ENCODE results near the gene HOXD3. TPM values are rescaled to one million over a fixed set of nuclear protein-coding genes. Genes with fewer than 3 reads are reported as not detected.

Gene HOXD3
- total RNA-seq, 8 experiments from 2014 or later = 8.9 to 47.6 (median 22.3) TPM

GRCh38 chr2:176139661-176140512, 17.2 kb upstream of the HOXD3 start:
- H3K27ac ChIP-seq = peak overlapping the region; percentile 98 to 100
- 0 to 57% (median 14%) methylated on average over 1 to 22 of the region's 41 CpGs; no CpG with 5 or more reads in 1 of the 10 experiments for WGBS, 10 experiments
- in situ Hi-C loops (cut with MboI; ENCODE audit: low pct_unique_long_range_greater_than_20kb in 2 of 9, low sequenced_read_pairs in 9 of 9, unreplicated experiment in 9 of 9) = loop anchor here (5.0 to 25.0 kb wide), 12 partner anchors 312 to 1622 kb away; no protein-coding TSS in a partner anchor
- peaks cover 49 to 59% of the 10 kb centered on the region in 2 donors for H3K4me1 ChIP-seq (replicated peaks in 1 of 2)
- H3K4me3 ChIP-seq = peak overlapping the region; percentile 62 to 99 (median 97)
- ATAC-seq (replicated peaks in 6 of 8) = peak in 7 of 8 experiments; percentile 1 to 35 (median 18)

- WGBS, 10 experiments = 14 to 100% (median 41%) methylated on average over 1 to 11 of the region's 48 CpGs; no CpG with 5 or more reads in 2 of the 10 experiments
- in situ Hi-C loops (cut with MboI; ENCODE audit: low pct_unique_long_range_greater_than_20kb in 2 of 9, low sequenced_read_pairs in 9 of 9, unreplicated experiment in 9 of 9) = loop anchor here (5.0 to 25.0 kb wide), 11 partner anchors 312 to 1622 kb away; no protein-coding TSS in a partner anchor
- peak overlapping the region; percentile 62 to 99 (median 97) for H3K4me3 ChIP-seq
- H3K27ac ChIP-seq = peak overlapping the region; percentile 70 to 100
- H3K4me1 ChIP-seq (replicated peaks in 1 of 2) = peaks cover 49 to 59% of the 10 kb centered on the region in 2 donors
- ATAC-seq (replicated peaks in 6 of 8) = peak; percentile 54 to 83 (median 80)
Observed at GRCh38 chr2:176140513-176141317, 16.4 kb upstream of the HOXD3 start.

- in situ Hi-C loops (cut with MboI; ENCODE audit: low pct_unique_long_range_greater_than_20kb in 2 of 9, low sequenced_read_pairs in 9 of 9, unreplicated experiment in 9 of 9) = loop anchor here (5.0 to 25.0 kb wide), 11 partner anchors 310 to 1620 kb away; no protein-coding TSS in a partner anchor
- H3K4me3 ChIP-seq = peak overlapping the region in 1 of 5 donors; percentile 97
- no peak overlapping the region for H3K27ac ChIP-seq
- ATAC-seq (replicated peaks in 6 of 8) = no peak
- H3K4me1 ChIP-seq (replicated peaks in 1 of 2) = peaks cover 62 to 73% of the 10 kb centered on the region in 2 donors
- 50 to 100% (median 92%) methylated on average over 1 to 2 of the region's 2 CpGs; no CpG with 5 or more reads in 6 of the 10 experiments for WGBS, 10 experiments
Observed at GRCh38 chr2:176142281-176142680, 14.8 kb upstream of the HOXD3 start.

GRCh38 chr2:176145085-176145969, 11.8 kb upstream of the HOXD3 start:
- in situ Hi-C loops (cut with MboI; ENCODE audit: low pct_unique_long_range_greater_than_20kb in 2 of 9, low sequenced_read_pairs in 9 of 9, unreplicated experiment in 9 of 9) = loop anchor here (10.0 to 25.0 kb wide), 10 partner anchors 309 to 1617 kb away; no protein-coding TSS in a partner anchor
- WGBS, 10 experiments = 0 to 92% (median 46%) methylated on average over 1 to 3 of the region's 4 CpGs; no CpG with 5 or more reads in 3 of the 10 experiments
- ATAC-seq (replicated peaks in 6 of 8) = no peak
- Histone ChIP-seq H3K27ac (peak overlapping the region in 1 of 2 donors; percentile 11), H3K4me1 (replicated peaks in 1 of 2) (peaks cover 84 to 93% of the 10 kb centered on the region in 2 donors), H3K4me3 (peak overlapping the region in 2 of 5 donors; percentile 28 to 40)

GRCh38 chr2:176146101-176146500, 11.0 kb upstream of the HOXD3 start:
- in situ Hi-C loops (cut with MboI; ENCODE audit: low pct_unique_long_range_greater_than_20kb in 2 of 9, low sequenced_read_pairs in 9 of 9, unreplicated experiment in 9 of 9) = loop anchor here (10.0 to 25.0 kb wide), 10 partner anchors 309 to 1616 kb away; no protein-coding TSS in a partner anchor
- H3K4me3 ChIP-seq = peak overlapping the region; percentile 11 to 40 (median 28)
- 0 to 94% (median 16%) methylated on average over 2 to 6 of the region's 6 CpGs; no CpG with 5 or more reads in 2 of the 10 experiments for WGBS, 10 experiments

GRCh38 chr2:176146645-176147044, 10.5 kb upstream of the HOXD3 start:
- Histone ChIP-seq H3K27ac (peak overlapping the region; percentile 30 to 77), H3K4me3 (peak overlapping the region; percentile 26 to 41 (median 39)), H3K4me1 (replicated peaks in 1 of 2) (peaks cover 83 to 97% of the 10 kb centered on the region in 2 donors)
- in situ Hi-C loops (cut with MboI; ENCODE audit: low pct_unique_long_range_greater_than_20kb in 2 of 9, low sequenced_read_pairs in 9 of 9, unreplicated experiment in 9 of 9) = loop anchor here (10.0 to 25.0 kb wide), 10 partner anchors 308 to 1616 kb away; no protein-coding TSS in a partner anchor
- no peak for ATAC-seq (replicated peaks in 6 of 8)

More at GRCh38 chr2:176146101-176146500, 11.0 kb upstream of the HOXD3 start:
- H3K4me1 ChIP-seq (replicated peaks in 1 of 2) = peaks cover 87 to 97% of the 10 kb centered on the region in 2 donors
- ATAC-seq (replicated peaks in 6 of 8) = peak in 2 of 8 experiments; percentile 8 to 15
- H3K27ac ChIP-seq = peak overlapping the region; percentile 30 to 77

- peak in 2 of 8 experiments; percentile 5 to 6 for ATAC-seq (replicated peaks in 6 of 8)
- WGBS, 10 experiments = 0 to 100% (median 89%) methylated on average over 1 to 12 of the region's 32 CpGs; no CpG with 5 or more reads in 5 of the 10 experiments
- peaks cover 76 to 93% of the 10 kb centered on the region in 2 donors for H3K4me1 ChIP-seq (replicated peaks in 1 of 2)
- in situ Hi-C loops (cut with MboI; ENCODE audit: low pct_unique_long_range_greater_than_20kb in 2 of 9, low sequenced_read_pairs in 9 of 9, unreplicated experiment in 9 of 9) = loop anchor here (10.0 to 25.0 kb wide), 10 partner anchors 307 to 1615 kb away; no protein-coding TSS in a partner anchor
- peak overlapping the region; percentile 26 to 41 (median 39) for H3K4me3 ChIP-seq
- H3K27ac ChIP-seq = peak overlapping the region; percentile 30 to 77
Observed at GRCh38 chr2:176147210-176147799, 9.8 kb upstream of the HOXD3 start.

- H3K4me3 ChIP-seq = peak overlapping the region; percentile 26 to 41 (median 39)
- H3K4me1 ChIP-seq (replicated peaks in 1 of 2) = peaks cover 70 to 93% of the 10 kb centered on the region in 2 donors
- peak overlapping the region; percentile 30 to 77 for H3K27ac ChIP-seq
- in situ Hi-C loops (cut with MboI; ENCODE audit: low pct_unique_long_range_greater_than_20kb in 2 of 9, low sequenced_read_pairs in 9 of 9, unreplicated experiment in 9 of 9) = loop anchor here (10.0 to 25.0 kb wide), 10 partner anchors 307 to 1614 kb away; no protein-coding TSS in a partner anchor
- peak in 5 of 8 experiments; percentile 19 to 46 (median 43) for ATAC-seq (replicated peaks in 6 of 8)
- 0 to 100% (median 90%) methylated on average over 2 to 4 of the region's 31 CpGs; no CpG with 5 or more reads in 5 of the 10 experiments for WGBS, 10 experiments
Observed at GRCh38 chr2:176147800-176148496, 9.2 kb upstream of the HOXD3 start.

- peak in 2 of 8 experiments; percentile 5 to 11 for ATAC-seq (replicated peaks in 6 of 8)
- in situ Hi-C loops (cut with MboI; ENCODE audit: low pct_unique_long_range_greater_than_20kb in 2 of 9, low sequenced_read_pairs in 9 of 9, unreplicated experiment in 9 of 9) = loop anchor here (10.0 to 25.0 kb wide), 10 partner anchors 306 to 1613 kb away; no protein-coding TSS in a partner anchor
- peak overlapping the region; percentile 30 to 77 for H3K27ac ChIP-seq
- WGBS, 10 experiments = 0 to 100% (median 13%) methylated on average over 2 to 10 of the region's 11 CpGs; no CpG with 5 or more reads in 3 of the 10 experiments
- peaks cover 66 to 93% of the 10 kb centered on the region in 2 donors for H3K4me1 ChIP-seq (replicated peaks in 1 of 2)
- peak overlapping the region; percentile 26 to 41 (median 39) for H3K4me3 ChIP-seq
Observed at GRCh38 chr2:176148751-176149421, 8.2 kb upstream of the HOXD3 start.

GRCh38 chr2:176149481-176149938, 7.6 kb upstream of the HOXD3 start:
- Histone ChIP-seq H3K27ac (peak overlapping the region; percentile 26 to 77), H3K4me1 (replicated peaks in 1 of 2) (peaks cover 69 to 93% of the 10 kb centered on the region in 2 donors), H3K4me3 (peak overlapping the region; percentile 26 to 41 (median 39))
- peak in 5 of 8 experiments; percentile 11 to 22 (median 20) for ATAC-seq (replicated peaks in 6 of 8)
- in situ Hi-C loops (cut with MboI; ENCODE audit: low pct_unique_long_range_greater_than_20kb in 2 of 9, low sequenced_read_pairs in 9 of 9, unreplicated experiment in 9 of 9) = loop anchor here (10.0 to 25.0 kb wide), 10 partner anchors 305 to 1613 kb away; no protein-coding TSS in a partner anchor
- WGBS, 10 experiments = 0 to 98% (median 29%) methylated on average over 6 to 18 of the region's 22 CpGs; no CpG with 5 or more reads in 5 of the 10 experiments
